Ishikawa (cell line): Measurements from ENCODE around the gene PRKCZ.

Experiments used
- CREB1 ChIP-seq: IDR thresholded peaks from 2 replicates; pipeline ENCODE4 v1.6.1; 2012; ENCODE audit warnings: low read depth
- EGR1 ChIP-seq: IDR thresholded peaks from 2 replicates; pipeline ENCODE4 v1.6.1; 2012
- EP300 ChIP-seq: IDR thresholded peaks from 2 replicates; pipeline ENCODE4 v1.6.1; 2012; ENCODE audit warnings: borderline replicate concordance
- RAD21 ChIP-seq: IDR thresholded peaks from 2 replicates; pipeline ENCODE4 v1.6.1; 2012; ENCODE audit warnings: low read depth
- YY1 ChIP-seq: IDR thresholded peaks from 2 replicates; pipeline ENCODE4 v1.6.1; 2012; ENCODE audit warnings: low read depth
- ZBTB7A ChIP-seq: IDR thresholded peaks from 2 replicates; pipeline ENCODE4 v1.6.1; 2012; ENCODE audit warnings: low read depth
- TF ChIP-seq, protein P1 (sequence below): IDR thresholded peaks from 2 replicates; pipeline ENCODE4 v1.6.1; 2012; ENCODE audit warnings: low read depth, mild to moderate bottlenecking
- TF ChIP-seq, protein P2 (sequence below): IDR thresholded peaks from 2 replicates; pipeline ENCODE4 v1.6.1; 2012
- TF ChIP-seq, protein P3 (sequence below): IDR thresholded peaks from 2 replicates; pipeline ENCODE4 v1.6.1; 2012

DNA sequence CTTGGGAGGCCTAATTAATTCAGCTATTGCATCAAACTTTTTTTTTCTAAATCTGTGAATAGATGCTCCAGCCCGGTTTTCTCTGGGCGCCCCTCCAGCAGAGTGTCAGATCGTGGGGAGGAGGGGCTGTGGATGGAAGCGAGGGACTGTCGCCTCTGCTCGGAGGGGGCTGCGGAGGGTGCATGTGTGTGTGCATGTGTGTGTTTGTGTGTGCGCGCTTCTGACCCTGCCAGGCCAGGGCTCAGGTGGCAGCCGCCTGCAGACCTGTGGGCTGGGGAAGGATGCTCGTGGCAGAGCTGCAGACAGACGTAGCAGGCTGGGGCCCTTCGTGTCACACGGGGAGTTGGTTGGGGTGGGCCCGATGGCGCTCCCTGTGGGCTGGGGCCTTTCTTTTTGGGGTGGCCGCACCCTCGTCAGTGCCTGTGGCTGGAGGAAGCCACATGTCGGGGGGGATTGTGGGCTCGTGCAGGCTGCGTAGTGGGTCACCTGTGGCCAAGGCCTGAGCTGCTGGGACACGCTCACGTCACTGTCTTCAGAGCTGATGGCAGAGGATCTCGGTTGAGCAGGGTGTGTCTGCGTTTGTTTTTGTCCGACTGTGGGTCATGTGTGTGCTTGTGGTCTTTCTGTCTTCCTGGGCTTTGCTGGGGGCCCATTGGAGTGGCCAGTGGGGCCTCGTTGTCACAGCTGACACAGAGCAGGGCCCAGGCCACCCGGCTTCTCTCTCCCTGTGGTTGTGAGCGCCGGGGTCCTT, 180.7 kb downstream of the PRKCZ start:
- TF ChIP-seq RAD21 (no peak), EP300 (no peak), YY1 (no peak), CREB1 (no peak), EGR1 (no peak), ZBTB7A (no peak)
- TF ChIP-seq, protein P1, sequence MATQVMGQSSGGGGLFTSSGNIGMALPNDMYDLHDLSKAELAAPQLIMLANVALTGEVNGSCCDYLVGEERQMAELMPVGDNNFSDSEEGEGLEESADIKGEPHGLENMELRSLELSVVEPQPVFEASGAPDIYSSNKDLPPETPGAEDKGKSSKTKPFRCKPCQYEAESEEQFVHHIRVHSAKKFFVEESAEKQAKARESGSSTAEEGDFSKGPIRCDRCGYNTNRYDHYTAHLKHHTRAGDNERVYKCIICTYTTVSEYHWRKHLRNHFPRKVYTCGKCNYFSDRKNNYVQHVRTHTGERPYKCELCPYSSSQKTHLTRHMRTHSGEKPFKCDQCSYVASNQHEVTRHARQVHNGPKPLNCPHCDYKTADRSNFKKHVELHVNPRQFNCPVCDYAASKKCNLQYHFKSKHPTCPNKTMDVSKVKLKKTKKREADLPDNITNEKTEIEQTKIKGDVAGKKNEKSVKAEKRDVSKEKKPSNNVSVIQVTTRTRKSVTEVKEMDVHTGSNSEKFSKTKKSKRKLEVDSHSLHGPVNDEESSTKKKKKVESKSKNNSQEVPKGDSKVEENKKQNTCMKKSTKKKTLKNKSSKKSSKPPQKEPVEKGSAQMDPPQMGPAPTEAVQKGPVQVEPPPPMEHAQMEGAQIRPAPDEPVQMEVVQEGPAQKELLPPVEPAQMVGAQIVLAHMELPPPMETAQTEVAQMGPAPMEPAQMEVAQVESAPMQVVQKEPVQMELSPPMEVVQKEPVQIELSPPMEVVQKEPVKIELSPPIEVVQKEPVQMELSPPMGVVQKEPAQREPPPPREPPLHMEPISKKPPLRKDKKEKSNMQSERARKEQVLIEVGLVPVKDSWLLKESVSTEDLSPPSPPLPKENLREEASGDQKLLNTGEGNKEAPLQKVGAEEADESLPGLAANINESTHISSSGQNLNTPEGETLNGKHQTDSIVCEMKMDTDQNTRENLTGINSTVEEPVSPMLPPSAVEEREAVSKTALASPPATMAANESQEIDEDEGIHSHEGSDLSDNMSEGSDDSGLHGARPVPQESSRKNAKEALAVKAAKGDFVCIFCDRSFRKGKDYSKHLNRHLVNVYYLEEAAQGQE = no peak
- TF ChIP-seq, protein P2, sequence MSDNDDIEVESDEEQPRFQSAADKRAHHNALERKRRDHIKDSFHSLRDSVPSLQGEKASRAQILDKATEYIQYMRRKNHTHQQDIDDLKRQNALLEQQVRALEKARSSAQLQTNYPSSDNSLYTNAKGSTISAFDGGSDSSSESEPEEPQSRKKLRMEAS = no peak
- TF ChIP-seq, protein P3, sequence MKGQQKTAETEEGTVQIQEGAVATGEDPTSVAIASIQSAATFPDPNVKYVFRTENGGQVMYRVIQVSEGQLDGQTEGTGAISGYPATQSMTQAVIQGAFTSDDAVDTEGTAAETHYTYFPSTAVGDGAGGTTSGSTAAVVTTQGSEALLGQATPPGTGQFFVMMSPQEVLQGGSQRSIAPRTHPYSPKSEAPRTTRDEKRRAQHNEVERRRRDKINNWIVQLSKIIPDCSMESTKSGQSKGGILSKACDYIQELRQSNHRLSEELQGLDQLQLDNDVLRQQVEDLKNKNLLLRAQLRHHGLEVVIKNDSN = no peak
